Stomach (tissue), 4 donors: ENCODE measurements around the gene TIMP1.

Experiments used
- CTCF ChIP-seq, 7 experiments: fragments of 450-650 bp in 4 of 7; fragments of 200-600 bp in 3 of 7; sonication (generic) in 3 of 7; IDR thresholded peaks; one replicate each; pipeline ENCODE4 v1.5.1; 2016 to 2019; ENCODE audit warnings: antibody characterized with exemption in 7 of 7, control low read depth in 2 of 7, mild to moderate bottlenecking in 1 of 7
- POLR2A ChIP-seq, 4 donors: fragments of 450-650 bp; IDR thresholded peaks; one replicate each; pipeline ENCODE4 v1.6.1; 2016; ENCODE audit warnings: antibody characterized with exemption in 4 of 4, control low read depth in 2 of 4, mild to moderate bottlenecking in 1 of 4, moderate library complexity in 1 of 4
- POLR2AphosphoS5 ChIP-seq, 3 donors: sonication (generic); formaldehyde crosslinking; IDR thresholded peaks; one replicate each; pipeline ENCODE4 v1.6.1; 2016; ENCODE audit warnings: antibody characterized with exemption in 3 of 3

GRCh38 chrX:47593522-47593921 lies 11.3 kb downstream of the TIMP1 start:
- no peak for TF ChIP-seq CTCF (IDR thresholded peaks at IDR 0.05)
- no peak for TF ChIP-seq POLR2AphosphoS5 (IDR thresholded peaks at IDR 0.05)
- TF ChIP-seq POLR2A (IDR thresholded peaks at IDR 0.05): no peak
